Superior temporal gyrus (tissue), 1 donor: ENCODE results near the gene TPP1.

Experiments
- DNase-seq: peaks from one replicate; pipeline ENCODE4 v3.0.0-alpha.2; 2016; ENCODE audit errors: extremely low spot score

The TPP1 gene

GRCh38 chr11:6611092-6611962 is 7.9 kb downstream of the TPP1 start:
- DNase-seq, result no peak

GRCh38 chr11:6610591-6610990 is 8.6 kb downstream of the TPP1 start:
- DNase-seq, result no peak

GRCh38 chr11:6609502-6610015 is 9.7 kb downstream of the TPP1 start:
- no peak for DNase-seq

GRCh38 chr11:6608726-6609501 is 10.3 kb downstream of the TPP1 start:
- DNase-seq, result no peak

GRCh38 chr11:6608011-6608410 is 11.2 kb downstream of the TPP1 start:
- no peak for DNase-seq

- no peak for DNase-seq
These were observed 11.9 kb downstream of the TPP1 start for GRCh38 chr11:6607190-6607795.

GRCh38 chr11:6606471-6607189 is 12.6 kb downstream of the TPP1 start:
- DNase-seq, result peak; percentile 77

- DNase-seq, result no peak
These were observed 14.4 kb downstream of the TPP1 start for GRCh38 chr11:6604790-6605189.

GRCh38 chr11:6604081-6604626 is 15.1 kb downstream of the TPP1 start:
- DNase-seq, result peak; percentile 79

GRCh38 chr11:6603287-6604080 is 15.7 kb downstream of the TPP1 start, which contains the start of the genes ILK and RRP8:
Gene ILK, plus strand, starts transcription at chr11:6603774. Its CDS starts 498 bp downstream, at chr11:6604272.
Gene RRP8, minus strand, starts transcription at chr11:6603616. Its CDS starts 114 bp downstream, at chr11:6603502.
- DNase-seq, result peak; percentile 90

GRCh38 chr11:6602096-6602940 is 16.9 kb downstream of the TPP1 start:
- no peak for DNase-seq

- no peak for DNase-seq
These were observed 18.2 kb downstream of the TPP1 start for GRCh38 chr11:6601041-6601461.

GRCh38 chr11:6599881-6600390 is 19.3 kb downstream of the TPP1 start:
- no peak for DNase-seq

GRCh38 chr11:6599449-6599848 is 19.8 kb downstream of the TPP1 start:
- DNase-seq, result no peak

GRCh38 chr11:6598555-6598954 is 20.7 kb downstream of the TPP1 start:
- no peak for DNase-seq

- peak; percentile 78 for DNase-seq
These were observed 22.9 kb downstream of the TPP1 start for GRCh38 chr11:6596239-6596877.

- DNase-seq, result no peak
These were observed 25.0 kb downstream of the TPP1 start for GRCh38 chr11:6594142-6594768.

- no peak for DNase-seq
These were observed 31.2 kb downstream of the TPP1 start for GRCh38 chr11:6588018-6588417.
